ENCODE measurements around the gene GSTM2. TPM values are rescaled to one million over a fixed set of nuclear protein-coding genes. Genes with fewer than 3 reads are reported as not detected.

The GSTM2 gene
- polyA plus RNA-seq: 100 to 1,000 TPM in 1 of 2 donors, 10 to 100 TPM in 1; 52.0 to 130 TPM

DNA sequence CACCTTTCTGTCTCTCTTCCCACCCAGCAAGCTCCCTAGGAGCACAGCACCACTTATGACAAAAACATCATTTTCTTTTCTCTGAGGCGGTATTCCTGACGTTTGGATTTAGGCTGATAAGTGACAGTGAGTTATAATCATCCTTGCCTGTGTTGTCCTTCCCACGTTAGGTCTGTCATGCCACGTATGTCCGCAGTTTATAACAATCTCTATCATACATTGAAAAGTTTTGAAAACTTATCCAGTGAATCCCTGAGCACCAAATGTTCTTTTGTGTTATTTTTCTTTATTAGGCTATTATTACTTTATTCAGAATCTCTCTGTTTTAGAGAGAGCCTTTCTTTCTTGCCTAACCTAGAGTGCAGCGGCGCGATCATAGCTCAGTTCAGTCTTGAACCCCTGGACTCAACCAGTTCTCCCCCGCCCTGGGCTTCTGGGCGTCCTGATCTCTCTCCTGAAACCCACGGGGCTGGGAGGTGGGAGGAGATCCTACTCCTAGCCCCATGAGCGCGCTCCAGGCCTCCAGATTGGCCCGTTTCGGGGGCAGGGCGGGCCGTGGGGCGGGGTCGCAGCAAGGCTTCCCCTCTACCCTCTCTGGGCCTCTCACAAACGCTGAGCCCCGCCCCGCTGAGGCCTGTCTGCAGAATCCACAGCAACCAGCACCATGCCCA lies at the start of gene GSTM2:
TSS of gene GSTM2 (plus strand) at position 606 of the 671 bp plus-strand sequence. CDS start at position 665, 59 bp downstream.
- H3K4me1 ChIP-seq (ENCODE audit: control insufficient read depth in 2 of 2, insufficient read depth in 2 of 2, low read length in 1 of 2): no peaks in the 10 kb centered on the region
- no peaks in the 10 kb centered on the region for H3K27me3 ChIP-seq (ENCODE audit: control insufficient read depth in 1 of 2, insufficient read depth in 2 of 2, low read length in 2 of 2)
- peak within 1 kb of the TSS in 1 of 2 donors; percentile 66 for H3K27ac ChIP-seq (ENCODE audit: low read depth in 2 of 2, low read length in 1 of 2)
- no peaks in the 10 kb centered on the region for H3K9me3 ChIP-seq (ENCODE audit: control insufficient read depth in 2 of 2, insufficient read depth in 1 of 2, low read depth in 1 of 2, low read length in 1 of 2)
- H3K4me3 ChIP-seq (ENCODE audit: low read depth in 1 of 2, low read length in 2 of 2): peak within 1 kb of the TSS; percentile 48 to 56
- H3K36me3 ChIP-seq (ENCODE audit: control insufficient read depth in 2 of 2, insufficient read depth in 2 of 2, low read length in 1 of 2): no peaks in the 10 kb centered on the region
- WGBS, 2 donors: 9 to 13% methylated on average over 22 of the region's 22 CpGs

DNA sequence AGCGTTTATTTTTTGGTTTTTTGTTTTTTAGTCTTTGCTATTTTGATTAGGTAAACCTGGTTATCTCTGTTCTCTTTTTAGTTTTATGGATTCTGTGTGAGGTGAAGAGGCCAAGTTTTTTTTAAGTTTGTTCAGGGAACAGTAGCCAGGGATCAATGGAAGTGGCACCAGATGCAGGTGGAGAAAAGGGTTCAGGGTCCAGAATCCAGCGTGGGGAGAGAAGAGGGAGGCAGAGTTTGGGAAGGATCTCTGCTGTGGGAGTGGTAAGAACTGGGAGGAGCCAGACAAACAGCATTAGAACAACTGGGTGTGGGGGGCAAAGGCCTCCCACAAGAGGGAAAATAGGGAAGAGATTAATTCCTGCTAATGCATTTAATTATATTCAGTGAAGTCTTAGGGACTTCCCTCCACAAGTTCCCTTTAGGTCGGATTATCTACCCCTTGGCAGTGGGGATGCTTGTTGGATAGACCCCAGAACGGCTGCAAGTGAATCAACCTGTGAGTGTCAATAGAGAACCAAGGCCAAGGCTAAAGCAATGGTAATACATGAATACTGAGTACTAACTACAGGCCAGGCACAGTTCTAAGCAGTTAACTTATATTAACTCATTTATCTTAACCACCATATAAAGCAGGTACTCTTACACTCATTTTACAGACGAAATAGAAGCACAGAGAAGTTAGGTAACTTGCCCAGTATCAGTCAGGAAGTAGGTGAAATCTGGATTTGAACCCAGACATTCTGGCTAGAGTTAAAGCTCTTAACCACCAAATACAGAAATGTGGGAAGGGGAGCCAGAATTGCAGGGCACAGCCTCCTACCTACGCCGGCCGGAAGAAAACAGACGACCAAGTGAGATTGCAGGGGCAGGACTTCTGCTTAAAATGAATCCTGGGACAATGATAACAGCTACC lies 48.9 kb upstream of the GSTM2 start:
- H3K4me3 ChIP-seq (ENCODE audit: low read depth in 1 of 2, low read length in 2 of 2): peak overlapping the region; percentile 63 to 67
- WGBS, 2 donors: 26 to 43% methylated on average over 9 of the region's 9 CpGs
- H3K9me3 ChIP-seq (ENCODE audit: control insufficient read depth in 2 of 2, insufficient read depth in 1 of 2, low read depth in 1 of 2, low read length in 1 of 2): no peaks in the 10 kb centered on the region
- H3K27me3 ChIP-seq (ENCODE audit: control insufficient read depth in 1 of 2, insufficient read depth in 2 of 2, low read length in 2 of 2): no peaks in the 10 kb centered on the region
- peak overlapping the region; percentile 69 to 82 for H3K27ac ChIP-seq (ENCODE audit: low read depth in 2 of 2, low read length in 1 of 2)
- H3K36me3 ChIP-seq (ENCODE audit: control insufficient read depth in 2 of 2, insufficient read depth in 2 of 2, low read length in 1 of 2): no peaks in the 10 kb centered on the region
- peaks cover 4 to 13% of the 10 kb centered on the region in 2 donors for H3K4me1 ChIP-seq (ENCODE audit: control insufficient read depth in 2 of 2, insufficient read depth in 2 of 2, low read length in 1 of 2)

DNA sequence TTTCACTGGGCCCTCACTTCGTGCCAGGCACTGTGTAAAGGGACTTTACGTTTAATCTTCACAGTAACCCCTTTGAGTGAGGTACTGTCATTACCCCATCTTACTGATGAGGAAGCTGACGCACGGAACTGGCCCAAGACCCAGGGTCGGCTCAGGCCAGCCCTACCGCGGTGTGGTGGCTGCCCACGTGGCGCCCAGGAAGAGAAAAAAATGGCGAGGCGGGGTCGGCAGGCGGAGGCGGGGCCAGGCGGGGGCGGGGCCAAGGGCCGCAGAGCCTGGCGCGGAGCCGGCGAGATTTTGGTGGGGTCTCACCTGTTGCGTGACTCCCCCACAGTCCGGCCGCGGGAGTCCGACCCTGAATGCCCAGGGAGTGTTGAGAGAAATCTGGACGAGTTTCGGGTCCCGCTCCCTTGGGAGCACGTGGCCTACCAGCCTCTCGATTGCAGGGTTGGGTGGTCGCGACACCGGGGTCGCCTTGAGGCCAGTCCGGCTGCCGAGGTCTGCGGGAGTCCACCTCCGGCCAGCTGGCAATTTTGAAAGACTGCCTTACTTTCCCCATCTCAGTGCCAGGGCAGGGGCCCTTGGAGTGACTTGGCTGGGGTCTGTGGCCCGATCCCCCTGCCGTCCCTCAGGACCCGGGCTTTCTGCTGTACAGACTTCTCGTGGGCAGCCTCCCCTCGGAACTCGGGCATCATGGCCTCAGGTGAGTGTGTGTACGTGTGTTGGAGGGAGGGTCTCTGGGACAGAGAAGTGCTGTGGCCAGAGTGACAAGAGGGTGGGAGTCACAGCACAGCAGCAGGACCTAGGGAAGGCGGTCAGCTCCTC lies 48.1 kb upstream of the GSTM2 start, which contains the start of the genes AMPD2 and GNAT2:
TSS of gene AMPD2 (plus strand) at position 262 of the 825 bp plus-strand sequence. CDS start 1,339 bp downstream, outside the sequence.
TSS of gene GNAT2 (minus strand) at position 41 of the 825 bp plus-strand sequence. CDS start 6,746 bp downstream, outside the sequence.
- Histone ChIP-seq H3K27me3 (ENCODE audit: control insufficient read depth in 1 of 2, insufficient read depth in 2 of 2, low read length in 2 of 2) (no peaks in the 10 kb centered on the region), H3K36me3 (ENCODE audit: control insufficient read depth in 2 of 2, insufficient read depth in 2 of 2, low read length in 1 of 2) (no peaks in the 10 kb centered on the region), H3K27ac (ENCODE audit: low read depth in 2 of 2, low read length in 1 of 2) (peak within 1 kb of the TSS; percentile 69 to 82), H3K4me1 (ENCODE audit: control insufficient read depth in 2 of 2, insufficient read depth in 2 of 2, low read length in 1 of 2) (peaks cover 12 to 19% of the 10 kb centered on the region in 2 donors), H3K4me3 (ENCODE audit: low read depth in 1 of 2, low read length in 2 of 2) (peak within 1 kb of the TSS; percentile 63 to 67), H3K9me3 (ENCODE audit: control insufficient read depth in 2 of 2, insufficient read depth in 1 of 2, low read depth in 1 of 2, low read length in 1 of 2) (no peaks in the 10 kb centered on the region)
- 1% methylated on average over 47 of the region's 47 CpGs for WGBS, 2 donors

DNA sequence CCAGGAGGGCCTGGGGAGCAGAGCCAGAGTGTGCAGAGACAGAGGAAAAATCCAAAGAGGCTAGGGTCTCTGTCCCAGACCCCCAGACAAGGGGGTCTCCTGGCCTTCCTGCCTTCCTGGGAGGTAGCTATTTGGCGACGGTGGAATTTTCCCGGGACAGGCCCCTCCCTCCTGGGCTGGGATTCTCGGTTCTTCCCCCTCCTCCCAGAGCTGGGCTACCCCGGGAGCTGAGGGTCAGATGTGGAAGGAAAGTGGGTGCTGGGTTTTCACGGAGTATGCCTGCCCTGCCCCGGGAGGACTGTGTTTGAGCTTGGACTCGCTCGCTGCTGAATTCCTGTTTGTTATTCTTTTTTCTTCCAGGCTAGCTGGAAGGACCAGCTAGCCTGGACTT lies 47.5 kb upstream of the GSTM2 start:
- Histone ChIP-seq H3K27ac (ENCODE audit: low read depth in 2 of 2, low read length in 1 of 2) (peak overlapping the region; percentile 69 to 82), H3K9me3 (ENCODE audit: control insufficient read depth in 2 of 2, insufficient read depth in 1 of 2, low read depth in 1 of 2, low read length in 1 of 2) (no peaks in the 10 kb centered on the region), H3K4me1 (ENCODE audit: control insufficient read depth in 2 of 2, insufficient read depth in 2 of 2, low read length in 1 of 2) (peaks cover 12 to 19% of the 10 kb centered on the region in 2 donors), H3K4me3 (ENCODE audit: low read depth in 1 of 2, low read length in 2 of 2) (peak overlapping the region; percentile 63 to 67), H3K36me3 (ENCODE audit: control insufficient read depth in 2 of 2, insufficient read depth in 2 of 2, low read length in 1 of 2) (no peaks in the 10 kb centered on the region), H3K27me3 (ENCODE audit: control insufficient read depth in 1 of 2, insufficient read depth in 2 of 2, low read length in 2 of 2) (no peaks in the 10 kb centered on the region)
- 0 to 1% methylated on average over 9 of the region's 9 CpGs for WGBS, 2 donors

DNA sequence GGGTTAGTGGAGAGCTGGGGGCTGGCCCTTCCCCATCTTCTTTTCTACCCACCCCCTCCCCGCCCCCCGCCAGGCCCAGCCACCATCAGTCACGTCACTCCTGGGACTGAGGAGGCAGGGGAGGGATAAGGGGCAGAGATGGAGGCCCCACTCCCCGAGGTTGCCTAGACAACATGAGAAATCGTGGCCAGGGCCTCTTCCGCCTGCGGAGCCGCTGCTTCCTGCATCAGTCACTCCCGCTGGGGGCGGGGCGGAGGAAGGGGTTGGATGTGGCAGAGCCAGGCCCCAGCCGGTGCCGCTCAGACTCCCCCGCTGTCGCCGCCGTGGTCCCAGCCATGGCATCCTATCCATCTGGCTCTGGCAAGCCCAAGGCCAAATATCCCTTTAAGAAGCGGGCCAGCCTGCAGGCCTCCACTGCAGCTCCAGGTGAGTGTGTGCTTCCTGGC lies 47.0 kb upstream of the GSTM2 start:
- no peaks in the 10 kb centered on the region for H3K27me3 ChIP-seq (ENCODE audit: control insufficient read depth in 1 of 2, insufficient read depth in 2 of 2, low read length in 2 of 2)
- H3K4me3 ChIP-seq (ENCODE audit: low read depth in 1 of 2, low read length in 2 of 2): peak overlapping the region; percentile 63 to 67
- WGBS, 2 donors: 0 to 1% methylated on average over 18 of the region's 18 CpGs
- no peaks in the 10 kb centered on the region for H3K36me3 ChIP-seq (ENCODE audit: control insufficient read depth in 2 of 2, insufficient read depth in 2 of 2, low read length in 1 of 2)
- H3K9me3 ChIP-seq (ENCODE audit: control insufficient read depth in 2 of 2, insufficient read depth in 1 of 2, low read depth in 1 of 2, low read length in 1 of 2): no peaks in the 10 kb centered on the region
- H3K27ac ChIP-seq (ENCODE audit: low read depth in 2 of 2, low read length in 1 of 2): peak overlapping the region; percentile 69 to 82
- peaks cover 12 to 19% of the 10 kb centered on the region in 2 donors for H3K4me1 ChIP-seq (ENCODE audit: control insufficient read depth in 2 of 2, insufficient read depth in 2 of 2, low read length in 1 of 2)

DNA sequence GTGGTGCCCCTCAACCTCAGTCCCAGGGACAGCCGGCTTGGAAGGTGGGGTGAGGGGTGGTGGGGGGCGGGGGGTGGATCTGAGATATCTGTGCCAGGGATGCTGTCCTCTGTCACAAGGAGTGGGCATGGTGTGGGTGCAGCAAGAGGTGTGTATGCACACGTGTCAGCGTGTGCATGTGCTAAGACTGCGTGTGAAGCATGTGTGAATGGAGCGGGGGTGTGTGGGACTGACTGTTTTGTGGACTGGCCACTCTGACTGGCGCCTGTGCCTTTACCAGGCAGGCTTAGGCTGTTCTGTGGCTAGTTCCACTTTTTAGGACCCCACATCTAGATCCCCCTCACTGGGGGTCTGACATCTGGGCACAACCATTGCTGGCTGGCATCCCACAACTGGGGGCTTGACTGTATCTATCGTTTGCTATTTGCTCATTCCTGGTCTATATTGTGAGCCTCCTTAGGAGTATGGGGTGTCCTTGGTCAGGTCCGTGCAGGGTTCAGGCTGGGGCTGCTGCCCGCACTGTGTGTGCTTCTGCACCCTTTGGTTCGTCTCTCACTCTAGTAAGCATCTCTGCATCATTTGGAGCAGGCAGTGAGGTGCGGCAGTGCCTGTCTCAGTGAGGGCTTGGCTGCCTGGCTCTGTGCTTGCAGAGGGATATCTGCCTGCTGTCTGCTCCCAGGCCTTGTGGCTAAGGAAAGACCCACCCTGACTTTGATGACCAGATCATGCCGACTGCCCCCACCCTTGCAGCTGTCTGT lies 46.3 kb upstream of the GSTM2 start:
- peak overlapping the region in 1 of 2 donors; percentile 82 for H3K27ac ChIP-seq (ENCODE audit: low read depth in 2 of 2, low read length in 1 of 2)
- no peaks in the 10 kb centered on the region for H3K9me3 ChIP-seq (ENCODE audit: control insufficient read depth in 2 of 2, insufficient read depth in 1 of 2, low read depth in 1 of 2, low read length in 1 of 2)
- H3K27me3 ChIP-seq (ENCODE audit: control insufficient read depth in 1 of 2, insufficient read depth in 2 of 2, low read length in 2 of 2): no peaks in the 10 kb centered on the region
- 32 to 37% methylated on average over 13 of the region's 13 CpGs for WGBS, 2 donors
- peaks cover 12 to 19% of the 10 kb centered on the region in 2 donors for H3K4me1 ChIP-seq (ENCODE audit: control insufficient read depth in 2 of 2, insufficient read depth in 2 of 2, low read length in 1 of 2)
- peak overlapping the region; percentile 46 to 67 for H3K4me3 ChIP-seq (ENCODE audit: low read depth in 1 of 2, low read length in 2 of 2)
- H3K36me3 ChIP-seq (ENCODE audit: control insufficient read depth in 2 of 2, insufficient read depth in 2 of 2, low read length in 1 of 2): peaks cover 0 to 2% of the 10 kb centered on the region in 2 donors

DNA sequence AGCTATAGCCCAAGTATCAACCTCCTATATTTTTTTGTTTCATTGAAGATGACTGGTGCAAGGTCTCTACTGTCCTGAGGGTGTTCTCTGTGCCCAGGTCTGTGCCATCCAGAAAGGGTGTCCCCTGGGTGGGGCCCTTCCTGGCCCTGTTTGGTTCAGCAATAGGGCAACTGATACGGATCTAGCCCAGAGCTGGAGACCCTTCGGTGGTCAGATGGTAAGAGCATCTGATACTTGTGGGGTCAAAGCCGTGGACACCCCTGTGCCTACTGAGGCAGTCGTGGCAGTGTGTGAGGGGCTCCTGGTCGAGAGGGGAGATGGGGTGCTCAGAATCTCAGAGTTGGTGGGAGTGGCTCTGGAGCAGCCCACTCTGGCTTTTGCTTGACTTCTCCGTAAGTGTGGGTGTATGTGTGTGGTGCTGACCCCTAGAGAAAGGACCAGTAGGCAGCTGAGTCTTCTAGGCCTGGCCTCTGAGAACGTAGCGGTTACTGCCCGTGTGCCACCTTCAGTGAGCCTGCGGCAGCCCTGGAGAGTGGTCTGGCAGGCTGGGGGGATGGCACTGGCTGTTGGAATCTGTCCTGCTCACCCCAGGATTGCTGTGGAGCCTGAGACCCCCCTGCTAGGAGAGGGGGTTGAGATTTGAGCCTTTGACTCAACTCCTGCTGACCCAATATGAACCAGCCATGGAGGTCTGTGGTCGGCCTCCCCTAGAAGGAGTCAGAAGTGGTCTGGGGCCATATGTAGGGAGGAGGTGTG lies 45.5 kb upstream of the GSTM2 start:
- Histone ChIP-seq H3K36me3 (ENCODE audit: control insufficient read depth in 2 of 2, insufficient read depth in 2 of 2, low read length in 1 of 2) (peaks cover 0 to 10% of the 10 kb centered on the region in 2 donors), H3K4me1 (ENCODE audit: control insufficient read depth in 2 of 2, insufficient read depth in 2 of 2, low read length in 1 of 2) (peaks cover 9 to 19% of the 10 kb centered on the region in 2 donors), H3K4me3 (ENCODE audit: low read depth in 1 of 2, low read length in 2 of 2) (no peak overlapping the region), H3K9me3 (ENCODE audit: control insufficient read depth in 2 of 2, insufficient read depth in 1 of 2, low read depth in 1 of 2, low read length in 1 of 2) (no peaks in the 10 kb centered on the region), H3K27me3 (ENCODE audit: control insufficient read depth in 1 of 2, insufficient read depth in 2 of 2, low read length in 2 of 2) (no peaks in the 10 kb centered on the region), H3K27ac (ENCODE audit: low read depth in 2 of 2, low read length in 1 of 2) (no peak overlapping the region)
- 85 to 86% methylated on average over 11 of the region's 11 CpGs for WGBS, 2 donors

DNA sequence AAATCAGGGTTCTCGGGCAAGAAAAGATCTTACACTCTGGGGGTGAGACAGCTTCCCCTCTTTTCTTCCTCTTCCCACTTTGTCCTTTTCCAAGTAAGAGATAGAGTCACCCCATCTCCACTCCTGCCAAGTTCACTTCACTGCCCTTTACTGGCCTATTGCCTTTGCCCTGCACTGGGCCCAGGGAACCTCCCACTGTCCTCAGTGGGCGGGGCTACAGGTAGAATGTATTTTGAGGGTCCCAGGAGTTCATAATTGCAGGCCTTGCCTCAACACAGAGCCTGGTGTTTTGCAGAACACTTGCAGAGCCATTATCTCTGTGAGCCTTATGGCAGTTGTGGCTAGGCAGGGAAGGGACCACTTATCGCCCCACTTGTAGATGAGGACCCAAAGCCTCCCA lies 45.0 kb upstream of the GSTM2 start:
- Histone ChIP-seq H3K27me3 (ENCODE audit: control insufficient read depth in 1 of 2, insufficient read depth in 2 of 2, low read length in 2 of 2) (no peaks in the 10 kb centered on the region), H3K4me3 (ENCODE audit: low read depth in 1 of 2, low read length in 2 of 2) (no peak overlapping the region), H3K9me3 (ENCODE audit: control insufficient read depth in 2 of 2, insufficient read depth in 1 of 2, low read depth in 1 of 2, low read length in 1 of 2) (no peaks in the 10 kb centered on the region), H3K27ac (ENCODE audit: low read depth in 2 of 2, low read length in 1 of 2) (no peak overlapping the region), H3K4me1 (ENCODE audit: control insufficient read depth in 2 of 2, insufficient read depth in 2 of 2, low read length in 1 of 2) (peaks cover 9 to 19% of the 10 kb centered on the region in 2 donors), H3K36me3 (ENCODE audit: control insufficient read depth in 2 of 2, insufficient read depth in 2 of 2, low read length in 1 of 2) (peaks cover 0 to 15% of the 10 kb centered on the region in 2 donors)
- WGBS, 2 donors: 93 to 96% methylated on average over 3 of the region's 3 CpGs
